ENCODE measurements around the gene MAST3.

DNA sequence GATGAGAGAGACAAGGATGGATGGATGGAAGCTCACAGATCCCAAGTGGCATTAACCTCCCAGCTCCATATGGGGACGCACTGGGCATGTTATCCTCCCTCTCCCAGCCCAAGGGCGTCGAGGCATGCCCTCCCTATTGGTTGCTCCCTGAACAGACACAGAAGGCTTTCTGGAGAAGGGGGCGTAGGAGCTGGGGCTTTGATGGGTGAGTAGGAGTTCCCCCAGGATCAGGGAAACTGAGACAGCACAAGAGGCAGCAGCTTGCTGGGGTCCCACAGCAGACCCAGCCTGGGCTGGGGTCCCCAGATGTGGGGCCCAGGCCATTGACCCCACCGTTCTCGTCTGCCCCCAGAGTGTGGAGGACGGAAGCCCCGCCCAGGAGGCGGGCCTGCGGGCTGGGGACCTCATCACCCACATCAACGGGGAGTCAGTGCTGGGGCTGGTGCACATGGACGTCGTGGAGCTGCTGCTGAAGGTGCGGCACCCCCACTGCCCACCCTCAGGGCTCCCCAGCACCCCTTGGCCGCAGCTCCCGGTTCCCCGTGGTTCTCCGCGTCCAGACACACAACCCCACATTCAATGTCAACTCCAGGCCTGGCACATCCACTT lies 47.9 kb downstream of the MAST3 start:
- TF ChIP-seq CTCF (IDR thresholded peaks at IDR 0.05) (no peak), POLR2A (IDR thresholded peaks at IDR 0.05) (no peak)

Measured in vagina (tissue), 2 donors.